GM21447 (cell line): Measurements from ENCODE around the gene ASB15.

Source experiments
- ATAC-seq: cut with Tn5 transposase; IDR thresholded peaks from one replicate; pipeline ENCODE4 v1.9.1; 2021; ENCODE audit not compliant: unreplicated experiment

The ASB15 gene

DNA sequence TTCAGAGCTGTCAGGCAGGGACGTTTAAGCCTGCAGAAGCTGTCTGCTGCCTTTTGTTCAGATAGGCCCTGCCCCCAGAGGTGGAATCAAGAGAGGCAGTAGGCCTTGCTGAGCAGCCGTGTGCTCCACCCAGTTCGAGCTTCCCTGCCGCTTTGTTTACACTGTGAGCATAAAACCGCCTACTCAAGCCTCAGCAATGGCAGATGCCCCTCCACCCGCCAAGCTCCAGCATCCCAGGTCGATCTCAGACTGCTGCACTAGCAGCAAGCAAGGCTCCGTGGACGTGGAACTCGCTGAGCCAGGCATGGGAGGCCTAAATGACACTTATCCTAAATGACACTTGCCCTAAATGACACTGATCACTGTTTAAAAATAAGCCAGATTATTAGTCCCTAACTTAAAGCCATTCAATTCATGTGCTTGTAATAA, 6.8 kb upstream of the ASB15 start:
- ATAC-seq = no peak

DNA sequence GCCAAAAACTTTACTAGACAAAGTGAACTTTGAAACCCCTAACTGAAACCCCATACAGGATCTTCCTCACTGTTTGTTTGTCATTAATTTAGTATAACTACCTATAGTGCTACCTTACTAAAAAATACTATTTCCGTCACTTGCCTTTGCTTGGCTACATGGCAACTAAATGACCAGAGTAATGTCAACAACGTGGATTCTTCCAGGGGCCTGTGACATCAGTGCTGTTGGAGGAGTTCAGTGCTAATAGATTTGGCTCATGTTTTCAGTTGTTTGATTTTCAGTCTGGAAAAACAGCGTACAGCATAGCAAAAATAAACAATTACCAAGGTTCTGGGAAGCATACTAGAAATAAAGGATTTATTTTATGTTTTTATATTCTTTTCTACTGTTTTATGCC, 3.0 kb upstream of the ASB15 start:
- no peak for ATAC-seq

DNA sequence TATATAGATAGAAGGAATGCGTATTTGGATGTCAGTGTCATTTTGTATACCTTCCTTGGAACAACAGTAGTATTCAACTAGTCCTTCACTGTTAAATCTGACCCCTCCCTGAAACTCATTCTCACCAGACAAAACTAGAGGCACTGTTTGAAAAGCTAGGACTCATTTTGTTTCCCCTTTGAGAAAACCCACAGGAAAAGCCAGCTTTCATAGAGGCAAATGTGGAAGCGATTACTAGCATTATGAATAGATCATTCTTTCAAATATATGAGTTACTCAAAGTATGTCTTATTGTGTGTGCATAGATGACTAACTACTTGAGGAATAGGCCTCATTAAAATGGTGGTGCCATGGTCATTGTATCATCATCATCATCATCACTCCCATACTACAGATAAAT, 1.9 kb upstream of the ASB15 start:
- no peak for ATAC-seq

DNA sequence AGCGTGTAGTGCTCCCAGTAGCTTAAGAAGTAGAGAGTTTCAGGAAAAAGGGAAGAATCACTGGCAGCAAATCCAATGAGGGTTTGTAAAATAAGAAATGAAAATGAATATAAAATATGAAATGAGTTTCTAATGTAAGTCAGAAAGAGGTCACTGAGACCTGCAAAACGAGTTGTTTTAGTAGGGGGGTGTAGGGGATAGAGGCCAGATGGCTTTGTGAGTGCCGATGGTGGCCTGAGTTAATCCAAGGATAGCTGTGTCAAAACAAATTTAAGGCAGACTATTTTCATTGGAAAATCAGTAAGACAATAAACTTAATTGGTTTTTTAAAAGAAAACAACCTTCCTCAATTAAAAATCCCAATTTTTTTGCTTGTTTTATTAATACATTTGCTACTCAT, 745 bp upstream of the ASB15 start:
- ATAC-seq = no peak

DNA sequence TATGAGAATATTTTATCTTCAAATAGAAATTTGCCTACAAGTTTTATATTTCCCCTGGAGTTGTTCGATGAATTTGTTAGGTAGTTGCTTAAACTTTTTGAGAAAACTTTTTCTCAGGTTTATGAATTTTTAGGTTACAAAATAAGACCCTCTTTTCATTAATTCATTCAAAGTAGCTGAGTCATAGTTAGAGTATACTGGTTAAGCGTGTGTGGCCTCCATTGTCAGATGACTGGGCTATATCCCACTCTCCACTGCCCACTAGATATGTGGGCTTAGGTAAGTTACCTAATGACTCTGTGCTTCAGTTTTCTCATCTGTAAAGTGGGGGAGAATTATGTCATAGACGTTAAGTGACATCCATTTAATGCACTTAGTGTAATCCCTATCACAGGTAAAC, 1.0 kb downstream of the ASB15 start:
- no peak for ATAC-seq

DNA sequence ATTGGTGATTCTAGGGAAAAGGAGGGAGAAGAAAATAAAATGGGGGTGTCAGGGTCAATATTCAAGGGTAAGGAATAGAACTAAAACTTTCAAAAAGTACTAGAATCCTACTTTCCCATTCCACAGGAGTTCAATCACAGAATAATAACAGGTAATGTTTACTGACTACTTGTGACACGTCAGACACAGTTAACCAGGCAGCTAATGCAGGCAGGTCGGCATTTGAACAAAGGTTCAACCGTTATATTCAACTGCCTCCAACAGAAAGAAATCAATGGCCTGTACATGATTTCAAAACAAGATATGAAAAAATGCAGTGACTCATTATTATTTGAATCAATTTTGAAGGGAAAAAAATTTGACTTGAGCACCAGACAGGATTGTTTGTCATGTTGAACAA, 3.1 kb downstream of the ASB15 start:
- no peak for ATAC-seq

DNA sequence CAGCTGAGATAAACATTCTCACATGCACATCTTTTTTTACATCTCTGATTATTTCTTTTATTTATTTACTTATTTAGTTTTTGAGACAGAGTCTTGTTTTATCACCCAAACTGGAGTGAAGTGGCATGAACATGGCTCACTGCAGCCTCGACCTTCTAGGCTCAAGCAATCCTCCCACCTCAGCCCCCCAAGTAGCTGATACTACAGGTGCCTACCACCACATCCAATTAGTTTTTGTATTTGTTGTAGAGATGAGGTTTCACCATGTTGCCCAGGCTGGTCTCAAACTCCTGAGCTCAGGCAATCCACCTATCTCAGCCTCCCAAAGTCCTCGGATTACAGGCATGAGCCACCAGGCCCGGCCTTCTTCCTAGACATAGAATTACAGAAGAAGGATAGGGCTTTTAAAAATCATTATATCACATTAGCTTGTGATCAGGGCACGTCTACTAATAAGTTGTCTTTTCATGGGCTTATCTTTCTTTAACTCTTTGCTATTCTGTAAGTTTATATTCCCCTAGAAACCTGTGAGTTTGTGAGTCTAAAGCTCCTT, 5.9 kb downstream of the ASB15 start:
- ATAC-seq = no peak

DNA sequence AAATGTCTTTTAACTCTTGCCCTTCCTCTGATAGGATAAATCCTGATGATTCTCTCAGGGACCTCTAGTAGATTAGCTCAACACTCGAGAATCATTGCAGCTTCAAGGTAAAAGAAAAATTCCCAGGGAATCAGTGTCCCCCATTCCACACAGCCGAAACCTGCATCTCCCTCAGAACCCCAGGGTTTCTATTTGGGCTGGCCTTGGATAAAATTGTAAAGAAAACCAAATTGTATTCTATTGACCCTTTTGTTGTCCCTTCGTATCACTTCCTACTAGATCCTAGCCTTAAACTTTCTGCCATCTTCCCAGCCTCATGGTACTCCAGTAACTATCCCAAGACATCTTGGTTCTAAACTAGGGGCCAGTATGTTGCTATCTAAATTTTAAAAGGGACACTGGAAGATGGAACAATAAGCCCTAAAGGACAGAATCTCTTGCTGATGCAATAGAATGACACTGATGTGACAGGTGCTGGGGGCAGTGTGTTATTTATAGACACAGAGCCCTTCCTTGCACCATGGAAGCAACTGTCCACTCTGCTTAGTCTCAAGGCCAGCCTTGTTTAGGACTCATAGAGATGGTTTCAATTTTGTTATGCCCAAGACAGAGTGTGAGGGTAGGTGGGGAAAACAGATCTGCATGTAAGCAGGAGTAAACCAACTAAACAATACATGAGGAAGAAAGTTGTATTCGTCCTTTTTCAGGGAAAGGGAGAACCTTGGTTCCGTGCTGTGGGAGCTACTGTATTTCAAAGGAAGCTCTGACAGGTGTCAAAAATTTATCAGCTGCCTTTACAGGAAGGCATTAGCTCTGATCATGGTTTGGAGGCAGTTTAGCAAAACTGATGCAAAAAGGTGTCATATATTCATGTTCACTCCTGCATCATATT, 7.6 kb downstream of the ASB15 start:
- ATAC-seq = no peak

DNA sequence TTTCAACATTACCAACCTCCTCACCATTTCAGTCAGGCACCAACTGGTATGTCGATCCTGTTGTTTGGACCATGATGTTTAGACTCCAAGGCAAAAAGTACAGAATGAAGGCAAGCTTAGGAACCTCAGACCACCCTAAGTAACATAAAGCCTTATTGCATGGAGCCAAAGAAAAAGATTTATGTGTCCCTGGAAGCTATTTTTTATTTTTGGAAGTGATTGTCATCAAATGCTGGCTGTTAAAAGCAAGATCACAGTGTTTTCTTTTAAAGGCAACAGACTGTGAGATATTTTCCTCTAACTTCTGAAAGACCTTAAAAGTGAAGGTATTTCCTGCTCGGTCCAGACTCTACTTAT, 8.2 kb downstream of the ASB15 start:
- ATAC-seq = no peak

DNA sequence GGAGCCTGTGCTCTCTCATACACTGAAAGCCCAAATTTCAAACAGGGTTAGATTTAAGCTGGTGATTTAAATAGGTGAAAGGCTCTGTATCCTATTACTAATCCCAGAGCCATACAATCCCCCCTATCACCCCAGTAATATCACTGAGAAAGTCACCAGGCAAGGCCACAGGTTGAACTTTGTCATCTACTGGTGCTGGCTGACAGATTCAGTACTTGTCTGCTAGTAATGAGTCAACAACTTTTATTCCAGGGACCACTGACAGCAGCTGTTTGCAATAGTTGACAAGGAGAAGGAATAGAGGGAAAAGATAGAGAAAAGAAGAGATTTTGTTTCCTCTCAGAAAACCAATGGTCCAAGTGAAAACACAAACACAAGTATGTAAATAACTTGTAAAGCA, 10.4 kb downstream of the ASB15 start:
- no peak for ATAC-seq

DNA sequence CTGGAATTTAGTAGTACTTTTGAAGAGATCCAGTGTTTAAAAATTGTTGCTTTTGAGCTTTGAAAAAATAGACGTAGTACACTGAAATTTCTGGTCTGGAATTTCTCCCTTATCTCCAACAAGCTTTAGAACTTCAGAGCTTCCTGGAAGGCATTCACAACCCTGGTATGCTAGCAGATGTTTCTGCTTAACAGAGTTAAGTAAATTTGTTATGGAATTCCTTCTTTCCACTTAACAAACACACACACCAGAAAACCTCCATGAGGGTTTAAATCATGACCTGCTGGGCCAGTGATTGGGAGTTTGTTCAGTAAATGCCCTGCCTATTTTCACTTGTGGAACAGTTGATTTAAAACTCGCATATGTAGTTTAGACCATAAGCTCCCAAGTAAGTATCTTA, 13.7 kb downstream of the ASB15 start:
- ATAC-seq = no peak

DNA sequence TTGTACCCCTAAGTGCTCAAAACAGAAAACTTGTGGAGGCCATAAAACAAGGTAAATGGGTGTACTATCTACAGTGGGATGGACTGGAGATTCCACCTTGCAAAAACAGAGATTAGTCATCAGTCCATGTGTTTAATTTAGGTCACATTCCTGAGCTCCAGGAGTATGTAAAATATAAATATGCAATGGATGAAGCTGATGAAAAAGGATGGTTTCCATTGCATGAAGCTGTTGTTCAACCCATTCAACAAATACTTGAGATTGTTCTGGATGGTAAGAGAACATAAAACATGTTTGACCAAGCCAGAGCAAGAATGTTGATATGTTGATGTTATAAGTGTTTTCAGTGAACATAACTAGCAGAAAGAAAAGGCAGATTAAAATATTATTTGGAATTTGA, 14.6 kb downstream of the ASB15 start:
- ATAC-seq = no peak

DNA sequence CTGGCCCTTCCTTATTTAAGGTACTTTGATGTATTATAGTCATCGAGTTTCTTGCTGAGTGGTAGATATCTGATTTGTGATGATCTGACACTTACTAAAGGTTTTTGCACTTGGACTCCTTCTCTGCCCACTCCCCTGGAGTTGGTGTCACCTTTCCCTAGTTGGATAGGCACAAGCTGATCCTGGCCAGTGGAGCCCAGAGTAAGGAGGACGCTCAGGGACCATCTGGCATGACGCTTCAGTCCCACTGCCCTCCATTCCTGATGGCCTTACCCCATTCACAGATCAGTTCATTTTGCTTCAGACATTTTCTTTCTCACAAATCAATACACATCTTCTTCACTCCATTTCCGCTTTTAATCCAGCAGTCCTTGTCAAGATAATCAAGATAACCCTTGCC, 20.1 kb downstream of the ASB15 start:
- ATAC-seq = no peak

DNA sequence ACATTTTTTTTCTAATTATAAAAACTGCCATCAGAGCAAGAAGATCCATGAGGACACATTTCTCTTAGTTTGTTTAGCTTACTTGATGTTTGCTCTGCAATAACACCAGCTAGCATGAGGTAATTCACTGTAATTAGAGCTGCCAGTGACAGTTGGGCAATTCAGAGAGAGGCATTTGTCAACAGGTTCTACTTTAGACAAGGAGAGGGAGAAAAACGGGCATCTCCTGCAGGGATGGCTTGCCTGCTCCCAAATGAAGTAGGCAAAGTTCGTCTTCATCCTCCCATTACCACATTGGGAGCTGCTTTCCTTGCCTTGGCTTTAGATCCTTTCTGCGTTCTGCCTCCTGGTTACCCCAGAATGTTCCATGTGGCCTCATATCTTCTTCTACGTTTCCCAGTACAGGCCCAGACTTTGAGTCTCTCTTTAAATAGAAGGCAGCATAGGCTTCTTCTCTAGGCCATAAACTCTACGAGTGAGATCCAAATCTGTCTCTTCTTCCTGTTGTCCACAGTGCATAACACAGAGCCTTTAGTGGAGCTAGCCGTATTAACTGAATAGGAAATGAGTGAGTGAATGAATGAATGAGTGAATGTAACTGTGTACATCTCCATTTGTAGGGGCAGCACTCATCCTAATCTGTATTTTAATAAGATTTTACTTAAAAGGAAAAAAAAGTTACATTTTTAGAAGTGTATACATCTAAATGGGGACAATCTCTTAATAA, 21.2 kb downstream of the ASB15 start:
- ATAC-seq = no peak

DNA sequence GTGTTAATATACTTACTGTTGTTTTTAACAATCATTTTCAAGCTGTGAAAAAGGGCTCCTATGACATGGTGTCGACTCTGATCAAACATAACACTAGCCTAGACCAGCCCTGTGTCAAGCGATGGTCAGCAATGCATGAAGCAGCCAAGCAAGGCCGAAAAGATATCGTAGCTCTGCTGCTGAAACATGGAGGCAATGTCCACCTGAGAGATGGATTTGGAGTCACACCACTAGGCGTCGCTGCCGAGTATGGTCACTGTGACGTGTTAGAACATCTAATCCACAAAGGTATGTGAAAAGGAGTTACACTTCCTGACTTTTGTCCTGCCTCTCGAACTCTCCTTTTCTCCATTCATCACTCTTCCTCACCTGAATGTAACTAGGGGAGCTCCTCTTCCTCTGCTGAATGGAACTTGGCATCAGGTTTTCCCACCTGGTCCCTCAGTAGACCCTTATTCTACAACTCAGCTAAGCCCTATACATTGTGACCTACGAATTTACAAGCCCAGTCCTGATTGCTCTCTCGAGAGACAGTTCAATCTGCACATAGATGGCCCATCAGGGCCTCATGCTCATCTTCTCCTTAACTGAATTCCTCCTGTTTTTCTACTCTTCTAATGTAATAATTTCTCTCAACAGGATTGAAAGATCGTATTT, 23.0 kb downstream of the ASB15 start:
- peak; percentile 96 for ATAC-seq

DNA sequence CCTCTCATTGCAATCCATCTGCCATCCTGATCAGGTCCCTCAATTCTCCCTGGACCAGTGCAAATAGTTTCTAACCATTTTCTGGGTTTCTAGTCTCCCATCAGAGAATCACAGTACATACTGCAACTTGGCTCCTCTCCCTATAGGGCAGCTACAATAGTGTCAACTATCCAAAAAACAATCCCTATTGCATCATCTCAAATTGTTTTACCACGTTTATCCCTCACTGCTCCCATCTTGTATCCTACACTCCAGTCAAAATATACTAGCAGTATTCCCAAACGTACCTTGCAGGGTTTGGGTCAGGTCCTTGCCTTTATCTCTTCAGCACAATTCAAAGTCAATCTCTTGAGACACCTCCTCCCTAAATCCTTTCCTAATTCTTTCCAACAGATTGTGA, 23.6 kb downstream of the ASB15 start:
- ATAC-seq = no peak

DNA sequence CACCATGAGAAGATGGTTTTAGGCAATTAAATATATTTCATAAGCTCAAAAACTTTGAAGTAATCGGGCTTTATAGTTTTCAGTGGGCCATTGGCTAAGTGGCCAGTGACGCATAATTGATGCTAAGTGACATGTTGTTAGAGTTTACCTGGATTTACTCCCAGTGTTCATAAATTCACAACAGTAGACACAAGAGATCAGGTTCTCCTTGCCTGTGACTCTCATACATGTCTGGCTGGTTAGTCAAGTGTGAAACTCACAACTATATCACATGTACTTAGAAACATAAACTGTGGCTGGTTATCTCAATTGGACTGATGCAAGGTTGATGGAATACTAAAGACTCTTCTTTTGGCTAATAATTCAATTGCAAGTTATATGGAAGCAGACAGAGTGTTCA, 26.2 kb downstream of the ASB15 start:
- no peak for ATAC-seq

DNA sequence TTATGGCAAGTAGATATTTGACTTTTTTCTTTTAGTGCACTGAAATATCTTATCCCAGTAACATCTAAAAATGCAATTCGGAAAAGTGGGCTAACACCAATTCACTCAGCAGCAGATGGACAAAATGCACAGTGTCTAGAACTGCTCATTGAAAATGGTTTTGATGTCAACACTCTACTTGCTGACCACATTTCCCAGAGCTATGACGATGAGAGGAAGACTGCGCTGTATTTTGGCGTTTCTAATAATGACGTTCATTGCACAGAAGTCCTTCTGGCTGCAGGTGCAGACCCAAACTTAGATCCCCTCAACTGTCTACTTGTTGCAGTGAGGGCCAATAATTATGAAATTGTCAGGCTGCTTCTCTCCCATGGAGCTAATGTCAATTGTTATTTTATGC, 27.2 kb downstream of the ASB15 start:
- ATAC-seq = no peak

DNA sequence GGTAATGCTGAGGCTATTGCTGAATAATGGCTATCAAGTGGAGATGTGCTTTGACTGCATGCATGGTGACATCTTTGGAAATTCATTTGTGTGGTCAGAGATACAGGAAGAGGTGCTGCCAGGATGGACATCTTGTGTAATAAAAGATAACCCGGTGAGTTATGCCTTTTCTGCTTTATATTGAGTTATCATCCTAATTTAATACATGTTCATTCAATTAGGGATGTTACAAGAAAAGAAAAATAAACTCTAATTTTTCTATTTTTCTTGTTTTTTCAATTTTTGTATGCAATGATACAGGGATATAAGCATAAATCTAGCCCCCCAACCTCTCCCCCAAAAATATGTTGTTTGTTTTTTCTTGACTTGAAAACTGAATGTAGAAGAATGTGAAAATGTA, 27.7 kb downstream of the ASB15 start:
- ATAC-seq = no peak

DNA sequence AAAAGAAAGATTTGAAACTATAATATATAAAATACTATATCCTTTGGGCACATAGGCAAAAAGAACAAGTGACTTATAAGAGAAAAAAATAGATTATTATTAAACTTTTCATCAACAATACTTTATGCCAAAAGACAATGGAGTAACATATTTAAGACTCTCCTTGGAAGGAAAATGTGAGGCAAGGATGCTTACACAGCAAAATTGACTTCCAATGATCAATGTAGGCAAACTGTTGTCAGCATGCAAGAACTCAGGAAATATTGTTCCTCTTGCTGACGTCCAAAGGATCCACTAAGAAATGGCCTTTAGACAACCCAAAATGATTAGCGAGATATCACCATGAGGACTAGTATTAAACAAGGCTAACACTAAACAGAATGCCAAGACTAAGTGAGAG, 31.2 kb downstream of the ASB15 start:
- ATAC-seq = no peak

DNA sequence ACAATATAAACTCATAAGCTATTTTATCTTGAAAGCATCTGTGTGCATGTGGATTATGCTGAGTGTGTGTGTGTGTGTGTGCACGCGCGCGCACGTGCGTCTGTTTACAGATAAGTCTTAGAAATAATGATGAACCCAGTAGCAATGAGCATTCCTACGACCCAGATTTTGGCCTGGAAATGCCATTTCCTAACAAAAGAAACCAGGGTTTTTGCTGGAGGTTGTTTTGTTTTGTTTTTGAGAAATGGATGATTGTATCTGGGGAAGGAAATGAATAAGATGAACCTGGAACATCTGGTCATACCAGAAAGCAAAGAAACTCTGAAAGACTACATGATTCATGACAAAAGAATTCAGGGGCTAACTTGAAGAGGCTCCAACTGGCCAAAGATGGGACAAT, 31.9 kb downstream of the ASB15 start:
- no peak for ATAC-seq
